Panc1 (cell line): ENCODE measurements around the gene NBDY. TPM values are rescaled to one million over a fixed set of nuclear protein-coding genes. Genes with fewer than 3 reads are reported as not detected.

Source experiments
- ATAC-seq: fragments of 200-7000 bp; cut with Tn5 transposase; 2 replicates; pipeline ENCODE4 v1.9.1; 2020; ENCODE audit warnings: mild to moderate bottlenecking, moderate library complexity
- BruUV-seq: library from RNA; stranded (reverse); fragments of 400-500 nt; replicated peaks from 2 replicates; lab custom pipeline; 2021; lab: Mats Ljungman, UMichigan
- CTCF ChIA-PET: fragments of 300-600 bp; sonication (Branson Sonifier 250); formaldehyde crosslinking; loops from one replicate; lab custom pipeline; 2022; ENCODE audit warnings: antibody characterized with exemption; lab: Charles Lee
- POLR2A ChIA-PET: fragments of 300-600 bp; sonication (Branson Sonifier 250); formaldehyde crosslinking; loops from one replicate; lab custom pipeline; 2022; ENCODE audit warnings: antibody characterized with exemption; lab: Charles Lee
- DNase-seq: peaks from one replicate; pipeline ENCODE4 v3.0.0-alpha.2; 2010; ENCODE audit warnings: low read depth, low spot score
- H3K27ac ChIP-seq: 2 replicates; pipeline ENCODE4 v1.5.1; 2011; ENCODE audit warnings: mild to moderate bottlenecking, low read length, inconsistent platforms
- H3K27me3 ChIP-seq: fragments of 200-500 bp; sonication (Bioruptor generic); 2 replicates; pipeline ENCODE4 v1.6.0; 2014; ENCODE audit warnings: low read length, inconsistent platforms; ENCODE audit not compliant: control insufficient read depth, insufficient read depth
- H3K36me3 ChIP-seq: fragments of 200-500 bp; sonication (Bioruptor generic); 2 replicates; pipeline ENCODE4 v1.5.1; 2014; ENCODE audit warnings: inconsistent platforms, mild to moderate bottlenecking, low read length, moderate library complexity; ENCODE audit not compliant: control insufficient read depth, insufficient read depth
- H3K4me1 ChIP-seq: 2 replicates; pipeline ENCODE4 v1.5.1; 2011; ENCODE audit warnings: inconsistent platforms, mild to moderate bottlenecking, low read length, moderate library complexity; ENCODE audit not compliant: control insufficient read depth, insufficient read depth
- H3K4me3 ChIP-seq, 2 experiments: 2 replicates each; pipeline ENCODE4 v1.5.1; 2011 to 2012; ENCODE audit warnings: low read depth in 2 of 2, low read length in 2 of 2, mild to moderate bottlenecking in 2 of 2, inconsistent platforms in 1 of 2, moderate library complexity in 1 of 2
- H3K9me3 ChIP-seq: fragments of 200-500 bp; sonication (Bioruptor generic); 2 replicates; pipeline ENCODE4 v1.5.1; 2014; ENCODE audit warnings: low read depth, mild to moderate bottlenecking, inconsistent platforms, low read length, moderate library complexity; ENCODE audit not compliant: control insufficient read depth, insufficient read depth
- CTCF ChIP-seq: fragments of 450-650 bp; IDR thresholded peaks from 2 replicates; pipeline ENCODE4 v1.5.1; 2017; ENCODE audit warnings: mild to moderate bottlenecking
- POLR2AphosphoS5 ChIP-seq: IDR thresholded peaks from 2 replicates; pipeline ENCODE4 v1.6.1; 2012; ENCODE audit warnings: mild to moderate bottlenecking, low read depth, low read length, moderate library complexity
- SIN3A ChIP-seq: IDR thresholded peaks from 2 replicates; pipeline ENCODE4 v1.6.1; 2012; ENCODE audit warnings: low read depth, mild to moderate bottlenecking, low read length, moderate library complexity, borderline replicate concordance; ENCODE audit not compliant: insufficient read depth
- TCF7L2 ChIP-seq: IDR thresholded peaks from 2 replicates; pipeline ENCODE4 v1.6.1; 2011; ENCODE audit warnings: mild to moderate bottlenecking, low read depth, low read length, inconsistent platforms
- in situ Hi-C: cut with HindIII; loops from 2 replicates; pipeline ENCODE4 v1.10.0; 2016; ENCODE audit warnings: low sequenced_read_pairs, low pct_unique_long_range_greater_than_20kb
- intact Hi-C: fragments of 100-400 bp; cut with micrococcal nuclease; formaldehyde crosslinking; loops from one replicate; pipeline ENCODE4 v1.10.0; 2022; ENCODE audit not compliant: unreplicated experiment
- total RNA-seq: library from RNA; stranded (reverse); gene quantifications from one replicate; pipeline ENCODE4 v1.2.1, GENCODE V29; 2021; ENCODE audit not compliant: unreplicated experiment
- TF ChIP-seq, protein P1 (sequence below), 2 experiments: IDR thresholded peaks; 2 replicates each; pipeline ENCODE4 v1.6.1; 2011 to 2012; ENCODE audit warnings: low read depth in 2 of 2, control low read depth in 1 of 2, low read length in 1 of 2, mild to moderate bottlenecking in 1 of 2, moderate library complexity in 1 of 2; ENCODE audit not compliant: insufficient read depth in 1 of 2

NBDY gene
- total RNA-seq, 1 experiment from 2014 or later: 52.0 TPM

DNA sequence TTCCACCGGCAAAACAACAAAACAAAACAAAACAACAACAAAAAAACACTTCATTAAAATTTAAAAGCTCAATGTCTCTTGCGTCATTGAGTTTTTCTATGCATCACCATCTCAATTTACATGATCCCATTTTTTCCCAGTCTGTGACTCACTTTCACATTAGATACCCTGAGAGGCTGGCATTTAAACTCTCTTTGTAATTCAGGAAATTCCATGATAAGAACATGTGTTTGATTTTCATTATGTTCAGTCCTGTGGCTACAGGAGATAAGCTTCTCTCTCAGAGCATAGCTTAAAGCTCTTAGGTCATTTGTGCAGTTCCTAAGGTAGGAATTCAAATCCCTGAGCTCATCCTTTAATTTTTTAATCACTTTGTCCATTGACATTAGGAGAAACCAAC lies 104.6 kb downstream of the NBDY start:
- no peaks in the 10 kb centered on the region for H3K27me3 ChIP-seq
- no peak for ATAC-seq
- TF ChIP-seq TCF7L2 (no peak), SIN3A (no peak), POLR2AphosphoS5 (no peak), CTCF (no peak)
- TF ChIP-seq, protein P1, sequence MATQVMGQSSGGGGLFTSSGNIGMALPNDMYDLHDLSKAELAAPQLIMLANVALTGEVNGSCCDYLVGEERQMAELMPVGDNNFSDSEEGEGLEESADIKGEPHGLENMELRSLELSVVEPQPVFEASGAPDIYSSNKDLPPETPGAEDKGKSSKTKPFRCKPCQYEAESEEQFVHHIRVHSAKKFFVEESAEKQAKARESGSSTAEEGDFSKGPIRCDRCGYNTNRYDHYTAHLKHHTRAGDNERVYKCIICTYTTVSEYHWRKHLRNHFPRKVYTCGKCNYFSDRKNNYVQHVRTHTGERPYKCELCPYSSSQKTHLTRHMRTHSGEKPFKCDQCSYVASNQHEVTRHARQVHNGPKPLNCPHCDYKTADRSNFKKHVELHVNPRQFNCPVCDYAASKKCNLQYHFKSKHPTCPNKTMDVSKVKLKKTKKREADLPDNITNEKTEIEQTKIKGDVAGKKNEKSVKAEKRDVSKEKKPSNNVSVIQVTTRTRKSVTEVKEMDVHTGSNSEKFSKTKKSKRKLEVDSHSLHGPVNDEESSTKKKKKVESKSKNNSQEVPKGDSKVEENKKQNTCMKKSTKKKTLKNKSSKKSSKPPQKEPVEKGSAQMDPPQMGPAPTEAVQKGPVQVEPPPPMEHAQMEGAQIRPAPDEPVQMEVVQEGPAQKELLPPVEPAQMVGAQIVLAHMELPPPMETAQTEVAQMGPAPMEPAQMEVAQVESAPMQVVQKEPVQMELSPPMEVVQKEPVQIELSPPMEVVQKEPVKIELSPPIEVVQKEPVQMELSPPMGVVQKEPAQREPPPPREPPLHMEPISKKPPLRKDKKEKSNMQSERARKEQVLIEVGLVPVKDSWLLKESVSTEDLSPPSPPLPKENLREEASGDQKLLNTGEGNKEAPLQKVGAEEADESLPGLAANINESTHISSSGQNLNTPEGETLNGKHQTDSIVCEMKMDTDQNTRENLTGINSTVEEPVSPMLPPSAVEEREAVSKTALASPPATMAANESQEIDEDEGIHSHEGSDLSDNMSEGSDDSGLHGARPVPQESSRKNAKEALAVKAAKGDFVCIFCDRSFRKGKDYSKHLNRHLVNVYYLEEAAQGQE (IDR thresholded peaks at IDR 0.05; ENCODE audit: insufficient read depth in 1 of 2, low read depth in 2 of 2, low read length in 1 of 2): no peak
- DNase-seq: no peak
- H3K9me3 ChIP-seq: no peaks in the 10 kb centered on the region
- H3K27ac ChIP-seq: no peak overlapping the region
- H3K36me3 ChIP-seq: no peaks in the 10 kb centered on the region
- in situ Hi-C loops: no loop called here
- intact Hi-C loops: no loop called here
- ChIA-PET POLR2A (no interaction called here), CTCF (no interaction called here)
- BruUV-seq: no TSS peak
- H3K4me3 ChIP-seq: no peak overlapping the region
- no peaks in the 10 kb centered on the region for H3K4me1 ChIP-seq

GRCh38 chrX:56853436-56853835 lies 124.4 kb downstream of the NBDY start:
- DNase-seq: no peak
- TF ChIP-seq, protein P1 (IDR thresholded peaks at IDR 0.05; ENCODE audit: insufficient read depth in 1 of 2, low read depth in 2 of 2, low read length in 1 of 2): no peak
- no peak for TF ChIP-seq POLR2AphosphoS5
- TF ChIP-seq SIN3A: no peak
- no peak for TF ChIP-seq CTCF
- TF ChIP-seq TCF7L2: no peak
- no peak for ATAC-seq
- intact Hi-C loops (no loop called here), in situ Hi-C loops (no loop called here)
- Histone ChIP-seq H3K4me3 (no peak overlapping the region), H3K9me3 (no peaks in the 10 kb centered on the region), H3K27me3 (no peaks in the 10 kb centered on the region), H3K4me1 (no peaks in the 10 kb centered on the region), H3K36me3 (no peaks in the 10 kb centered on the region), H3K27ac (no peak overlapping the region)
- BruUV-seq: no TSS peak
- ChIA-PET CTCF (no interaction called here), POLR2A (no interaction called here)
